RWPE2 (cell line): ENCODE measurements around the gene TBC1D16.
A peak's percentile ranks its signal among the peaks of the same experiment; 100 is the strongest.

Experiments
- ATAC-seq: fragments of 200-7000 bp; cut with Tn5 transposase; 3 replicates; pipeline ENCODE4 v1.9.1; 2021; ENCODE audit warnings: low read depth
- DNase-seq: peaks from one replicate; pipeline ENCODE4 v3.0.0-alpha.2; 2020; ENCODE audit warnings: low spot score
- H3K27ac ChIP-seq: fragments of 450-650 bp; 2 replicates; pipeline ENCODE4 v1.5.1; 2017; ENCODE audit warnings: mild to moderate bottlenecking; ENCODE audit not compliant: poor library complexity, severe bottlenecking
- H3K27me3 ChIP-seq: fragments of 250-450 bp; sonication (Bioruptor Pico); 2 replicates; pipeline ENCODE4 v1.5.1; 2021; ENCODE audit warnings: mild to moderate bottlenecking, moderate library complexity; ENCODE audit not compliant: insufficient read depth, poor library complexity, severe bottlenecking
- H3K36me3 ChIP-seq: fragments of 250-450 bp; sonication (Bioruptor Pico); 2 replicates; pipeline ENCODE4 v1.5.1; 2020; ENCODE audit warnings: low read depth, mild to moderate bottlenecking, moderate library complexity
- H3K4me1 ChIP-seq: fragments of 250-450 bp; sonication (Bioruptor Pico); 2 replicates; pipeline ENCODE4 v1.5.1; 2021; ENCODE audit warnings: mild to moderate bottlenecking, moderate library complexity; ENCODE audit not compliant: insufficient read depth, poor library complexity, severe bottlenecking
- H3K4me3 ChIP-seq: fragments of 250-450 bp; sonication (Bioruptor Pico); 2 replicates; pipeline ENCODE4 v1.5.1; 2021; ENCODE audit warnings: mild to moderate bottlenecking, moderate library complexity; ENCODE audit not compliant: severe bottlenecking
- H3K9me3 ChIP-seq: fragments of 250-450 bp; sonication (Bioruptor Pico); 2 replicates; pipeline ENCODE4 v1.5.1; 2021; ENCODE audit warnings: mild to moderate bottlenecking, moderate library complexity; ENCODE audit not compliant: severe bottlenecking
- CTCF ChIP-seq: fragments of 450-650 bp; IDR thresholded peaks from one replicate; pipeline ENCODE4 v1.5.1; 2017; ENCODE audit warnings: mild to moderate bottlenecking, moderate library complexity; ENCODE audit not compliant: poor library complexity, severe bottlenecking

The TBC1D16 gene

GRCh38 chr17:79911430-79912399, 124.0 kb downstream of the TBC1D16 start:
- H3K4me3 ChIP-seq: no peak overlapping the region
- no peak for TF ChIP-seq CTCF
- H3K27me3 ChIP-seq: peaks cover 8% of the 10 kb centered on the region
- H3K27ac ChIP-seq: no peak overlapping the region
- H3K4me1 ChIP-seq: peaks cover 9% of the 10 kb centered on the region
- no peaks in the 10 kb centered on the region for H3K9me3 ChIP-seq
- ATAC-seq (no peak), DNase-seq (no peak)
- no peaks in the 10 kb centered on the region for H3K36me3 ChIP-seq

GRCh38 chr17:79910985-79911361, 124.7 kb downstream of the TBC1D16 start:
- Histone ChIP-seq H3K27me3 (peaks cover 8% of the 10 kb centered on the region), H3K4me1 (peaks cover 4% of the 10 kb centered on the region), H3K27ac (no peak overlapping the region), H3K36me3 (no peaks in the 10 kb centered on the region), H3K9me3 (no peaks in the 10 kb centered on the region), H3K4me3 (no peak overlapping the region)
- ATAC-seq: no peak
- DNase-seq: peak; percentile 45
- no peak for TF ChIP-seq CTCF

GRCh38 chr17:79909121-79909520, 126.6 kb downstream of the TBC1D16 start:
- H3K4me1 ChIP-seq: no peaks in the 10 kb centered on the region

GRCh38 chr17:79907850-79908249, 127.8 kb downstream of the TBC1D16 start:
- ATAC-seq (no peak), DNase-seq (no peak)
- Histone ChIP-seq H3K4me3 (no peak overlapping the region), H3K27me3 (peaks cover 8% of the 10 kb centered on the region), H3K9me3 (no peaks in the 10 kb centered on the region), H3K27ac (no peak overlapping the region), H3K4me1 (no peaks in the 10 kb centered on the region), H3K36me3 (no peaks in the 10 kb centered on the region)
- TF ChIP-seq CTCF: no peak

More at GRCh38 chr17:79909121-79909520, 126.6 kb downstream of the TBC1D16 start:
- Histone ChIP-seq H3K4me3 (no peak overlapping the region), H3K36me3 (no peaks in the 10 kb centered on the region), H3K9me3 (no peaks in the 10 kb centered on the region), H3K27ac (no peak overlapping the region), H3K27me3 (peaks cover 8% of the 10 kb centered on the region)
- no peak for DNase-seq
- no peak for ATAC-seq
- TF ChIP-seq CTCF: no peak

- Histone ChIP-seq H3K36me3 (no peaks in the 10 kb centered on the region), H3K4me3 (no peak overlapping the region), H3K9me3 (no peaks in the 10 kb centered on the region), H3K27ac (no peak overlapping the region), H3K27me3 (peaks cover 8% of the 10 kb centered on the region), H3K4me1 (no peaks in the 10 kb centered on the region)
- ATAC-seq: no peak
- no peak for TF ChIP-seq CTCF
- DNase-seq: no peak
Measured at GRCh38 chr17:79907217-79907715, 128.4 kb downstream of the TBC1D16 start.
